Fibroblast of lung (primary cell): ENCODE data around the gene CDH4.

ENCODE experiments used
- EZH2 ChIP-seq: IDR thresholded peaks from 2 replicates; pipeline ENCODE4 v1.5.1; 2012; ENCODE audit warnings: low read length, control low read depth, mild to moderate bottlenecking; ENCODE audit errors: missing control alignments
- TF ChIP-seq, protein P1 (sequence below), 2 donors: IDR thresholded peaks in 1 of 2; conservative IDR thresholded peaks in 1 of 2; 1 replicate in 1 of 2; 2 replicates in 1 of 2; pipeline ENCODE4 v1.5.1; 2011 to 2012; ENCODE audit warnings: low read length in 2 of 2, control low read depth in 1 of 2, inconsistent platforms in 1 of 2, low read depth in 1 of 2, mild to moderate bottlenecking in 1 of 2

DNA sequence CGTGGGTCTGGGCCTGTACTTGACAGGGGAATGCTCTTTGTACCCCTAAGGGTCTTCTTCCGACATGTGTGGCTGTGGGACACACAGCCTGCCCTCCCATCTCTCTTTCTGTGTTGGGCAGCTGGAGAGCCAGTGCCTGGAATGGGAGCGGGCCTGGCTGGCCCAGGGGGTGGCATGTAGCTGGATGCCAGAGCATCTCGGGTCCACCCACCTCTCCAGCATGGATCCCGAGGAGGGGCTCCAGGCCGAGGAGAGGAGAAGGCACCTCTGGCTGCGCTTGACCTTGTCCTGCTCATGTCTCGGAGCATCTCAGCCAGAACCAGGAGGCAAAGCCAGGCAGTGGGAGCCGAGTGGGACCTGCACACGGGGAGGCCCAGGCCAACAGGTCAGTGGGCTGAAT lies 16.0 kb downstream of the CDH4 start:
- TF ChIP-seq, protein P1, sequence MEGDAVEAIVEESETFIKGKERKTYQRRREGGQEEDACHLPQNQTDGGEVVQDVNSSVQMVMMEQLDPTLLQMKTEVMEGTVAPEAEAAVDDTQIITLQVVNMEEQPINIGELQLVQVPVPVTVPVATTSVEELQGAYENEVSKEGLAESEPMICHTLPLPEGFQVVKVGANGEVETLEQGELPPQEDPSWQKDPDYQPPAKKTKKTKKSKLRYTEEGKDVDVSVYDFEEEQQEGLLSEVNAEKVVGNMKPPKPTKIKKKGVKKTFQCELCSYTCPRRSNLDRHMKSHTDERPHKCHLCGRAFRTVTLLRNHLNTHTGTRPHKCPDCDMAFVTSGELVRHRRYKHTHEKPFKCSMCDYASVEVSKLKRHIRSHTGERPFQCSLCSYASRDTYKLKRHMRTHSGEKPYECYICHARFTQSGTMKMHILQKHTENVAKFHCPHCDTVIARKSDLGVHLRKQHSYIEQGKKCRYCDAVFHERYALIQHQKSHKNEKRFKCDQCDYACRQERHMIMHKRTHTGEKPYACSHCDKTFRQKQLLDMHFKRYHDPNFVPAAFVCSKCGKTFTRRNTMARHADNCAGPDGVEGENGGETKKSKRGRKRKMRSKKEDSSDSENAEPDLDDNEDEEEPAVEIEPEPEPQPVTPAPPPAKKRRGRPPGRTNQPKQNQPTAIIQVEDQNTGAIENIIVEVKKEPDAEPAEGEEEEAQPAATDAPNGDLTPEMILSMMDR (conservative IDR thresholded peaks at IDR 0.05 in 1 of 2, IDR thresholded peaks at IDR 0.05 in 1 of 2; ENCODE audit: low read depth in 1 of 2, low read length in 2 of 2), result no peak
- TF ChIP-seq EZH2, result no peak
